Measurements from ENCODE around the gene COX6A2. TPM values are rescaled to one million over a fixed set of nuclear protein-coding genes. Genes with fewer than 3 reads are reported as not detected.

Gene COX6A2
- total RNA-seq, 1 experiment from 2014 or later: not detected

GRCh38 chr16:31438414-31438813 lies 10.3 kb upstream of the COX6A2 start:
- TF ChIP-seq EZH2 (IDR thresholded peaks at IDR 0.05; ENCODE audit: low read depth) (no peak), CTCF (conservative IDR thresholded peaks at IDR 0.05) (no peak)
- H3K9me3 ChIP-seq (ENCODE audit: insufficient read depth, low read depth): no peaks in the 10 kb centered on the region
- H3K4me3 ChIP-seq: no peak overlapping the region
- no peak for DNase-seq
- no peaks in the 10 kb centered on the region for H3K36me3 ChIP-seq (ENCODE audit: low read depth)
- POLR2A ChIA-PET (ENCODE audit: unreplicated experiment): no interaction called here
- peaks cover 12% of the 10 kb centered on the region; the same call in 1 of the 2 replicates for H3F3A ChIP-seq (ENCODE audit: insufficient read depth, low read depth)
- intact Hi-C loops (cut with micrococcal nuclease; ENCODE audit: unreplicated experiment): no loop called here
- H3K79me2 ChIP-seq (ENCODE audit: low read depth): no peaks in the 10 kb centered on the region
- H2AFZ ChIP-seq: no peak overlapping the region
- no peaks in the 10 kb centered on the region for H3K27me3 ChIP-seq (ENCODE audit: insufficient read depth, low read depth)
- no peaks in the 10 kb centered on the region for H4K20me1 ChIP-seq (ENCODE audit: insufficient read depth)
- no peaks in the 10 kb centered on the region for H3K4me1 ChIP-seq (replicated peaks; ENCODE audit: insufficient read depth)
- CTCF ChIA-PET: no interaction called here
- H3K27ac ChIP-seq: no peak overlapping the region
- no TSS peak for BruUV-seq (replicated peaks)
- no peak overlapping the region for H3K4me2 ChIP-seq
- no peaks in the 10 kb centered on the region for H3K9me2 ChIP-seq (ENCODE audit: insufficient read depth)

GRCh38 chr16:31436221-31437045 lies 8.3 kb upstream of the COX6A2 start:
- Histone ChIP-seq H3K4me1 (replicated peaks; ENCODE audit: insufficient read depth) (no peaks in the 10 kb centered on the region), H3K79me2 (ENCODE audit: low read depth) (no peaks in the 10 kb centered on the region), H3K4me3 (no peak overlapping the region), H3K27ac (no peak overlapping the region), H3K9me3 (ENCODE audit: insufficient read depth, low read depth) (no peaks in the 10 kb centered on the region), H4K20me1 (ENCODE audit: insufficient read depth) (no peaks in the 10 kb centered on the region), H3K4me2 (no peak overlapping the region), H3F3A (ENCODE audit: insufficient read depth, low read depth) (peaks cover 12% of the 10 kb centered on the region; the same call in 1 of the 2 replicates), H2AFZ (no peak overlapping the region), H3K27me3 (ENCODE audit: insufficient read depth, low read depth) (no peaks in the 10 kb centered on the region), H3K36me3 (ENCODE audit: low read depth) (no peaks in the 10 kb centered on the region), H3K9me2 (ENCODE audit: insufficient read depth) (no peaks in the 10 kb centered on the region)
- ChIA-PET CTCF (no interaction called here), POLR2A (ENCODE audit: unreplicated experiment) (no interaction called here)
- no peak for DNase-seq
- intact Hi-C loops (cut with micrococcal nuclease; ENCODE audit: unreplicated experiment): no loop called here
- no TSS peak for BruUV-seq (replicated peaks)
- TF ChIP-seq CTCF (conservative IDR thresholded peaks at IDR 0.05): no peak
- no peak for TF ChIP-seq EZH2 (IDR thresholded peaks at IDR 0.05; ENCODE audit: low read depth)

- CTCF ChIA-PET: no interaction called here
- Histone ChIP-seq H3K79me2 (ENCODE audit: low read depth) (no peaks in the 10 kb centered on the region), H3K4me3 (no peak overlapping the region), H3K27ac (no peak overlapping the region), H2AFZ (no peak overlapping the region), H3K27me3 (ENCODE audit: insufficient read depth, low read depth) (no peaks in the 10 kb centered on the region), H3K36me3 (ENCODE audit: low read depth) (no peaks in the 10 kb centered on the region), H3K9me2 (ENCODE audit: insufficient read depth) (no peaks in the 10 kb centered on the region), H3K9me3 (ENCODE audit: insufficient read depth, low read depth) (no peaks in the 10 kb centered on the region), H4K20me1 (ENCODE audit: insufficient read depth) (no peaks in the 10 kb centered on the region), H3K4me2 (no peak overlapping the region), H3K4me1 (replicated peaks; ENCODE audit: insufficient read depth) (no peaks in the 10 kb centered on the region), H3F3A (ENCODE audit: insufficient read depth, low read depth) (peaks cover 4% of the 10 kb centered on the region; the same call in 1 of the 2 replicates)
- BruUV-seq (replicated peaks): no TSS peak
- DNase-seq: no peak
- intact Hi-C loops (cut with micrococcal nuclease; ENCODE audit: unreplicated experiment): no loop called here
- TF ChIP-seq CTCF (conservative IDR thresholded peaks at IDR 0.05): no peak
- no peak for TF ChIP-seq EZH2 (IDR thresholded peaks at IDR 0.05; ENCODE audit: low read depth)
- POLR2A ChIA-PET (ENCODE audit: unreplicated experiment): no interaction called here
These were observed 7.4 kb upstream of the COX6A2 start for GRCh38 chr16:31435341-31436220.
